ENCODE data around the gene ACOXL.
"Not testable (repeated sequence)": the region's sequence is repeated elsewhere in the genome, so short reads cannot be mapped to it uniquely, and the experiment has no call there.

Gene ACOXL

DNA sequence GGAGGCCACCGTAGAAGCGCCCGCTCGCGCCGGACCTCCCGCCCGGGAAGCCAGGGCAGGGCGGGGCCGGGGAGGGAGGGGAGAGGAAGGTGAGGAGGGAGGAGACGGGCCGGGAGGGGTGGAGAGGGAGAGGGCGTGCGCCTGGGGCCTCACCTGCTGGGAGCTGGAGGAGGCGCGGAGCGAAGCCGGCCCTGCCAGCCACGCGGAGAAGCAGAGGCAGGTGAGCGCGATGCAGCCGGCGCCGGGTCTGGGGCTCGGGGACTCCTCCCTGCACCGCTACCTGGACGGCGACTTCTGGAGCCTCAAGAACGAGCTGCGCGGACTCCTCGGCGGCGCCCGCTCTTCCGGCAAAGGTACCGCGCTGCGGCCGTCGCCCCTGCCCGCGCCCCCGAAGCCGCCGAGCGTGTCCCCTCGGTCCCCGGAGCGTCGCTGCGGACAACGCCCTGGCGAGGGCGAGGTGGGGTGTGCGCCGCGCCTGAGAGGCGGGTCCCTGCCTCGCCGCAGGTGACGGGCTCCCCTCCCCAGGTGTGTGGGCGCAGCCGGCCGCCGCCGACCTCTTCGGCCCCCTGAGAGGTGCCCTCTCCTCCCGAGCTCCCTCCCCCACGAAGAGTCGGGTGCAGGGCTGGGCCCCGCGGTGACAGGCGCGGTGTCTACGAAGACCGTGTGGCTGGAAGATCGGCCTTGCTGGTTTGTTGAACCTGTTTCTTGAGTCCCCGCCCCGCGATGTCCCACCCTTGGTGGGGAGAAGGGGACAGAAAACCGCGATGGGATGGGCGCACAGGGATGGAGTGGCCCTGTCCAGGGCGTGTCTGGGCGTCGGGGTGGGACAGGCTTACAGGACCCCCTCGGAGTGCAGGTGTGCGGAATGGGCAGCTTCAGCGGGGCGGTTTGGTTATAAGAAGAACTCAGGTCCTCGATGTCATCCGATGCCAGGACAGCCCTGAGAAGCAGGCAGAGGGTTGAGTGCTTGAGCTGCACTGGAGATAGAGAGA is at the start of gene ACOXL:
Gene ACOXL, plus strand, starts transcription at position 152 of the 992 bp plus-strand sequence. CDS start 35,817 bp downstream, outside the sequence.
- no peak for DNase-seq (ENCODE audit: low spot score)

DNA sequence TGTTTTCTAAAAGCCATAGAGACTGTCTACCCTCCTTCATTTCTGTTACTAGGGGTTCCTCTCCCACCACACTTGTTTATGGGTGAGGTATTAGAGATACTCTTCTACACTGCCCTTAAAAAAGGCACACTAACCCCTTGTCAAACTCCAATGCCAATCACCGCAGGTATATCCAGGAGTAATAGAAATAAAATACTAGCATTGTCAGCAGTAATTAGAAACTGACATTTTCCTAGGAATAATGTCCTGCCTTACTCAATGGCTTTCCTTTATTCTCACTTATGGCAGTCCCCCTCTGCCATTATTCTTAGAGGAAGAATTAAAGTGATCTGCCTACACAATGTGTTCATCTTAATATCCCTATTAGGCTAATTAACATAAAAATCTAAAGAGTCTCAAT is 49.5 kb upstream of the ACOXL start:
- DNase-seq (ENCODE audit: low spot score) = no peak

DNA sequence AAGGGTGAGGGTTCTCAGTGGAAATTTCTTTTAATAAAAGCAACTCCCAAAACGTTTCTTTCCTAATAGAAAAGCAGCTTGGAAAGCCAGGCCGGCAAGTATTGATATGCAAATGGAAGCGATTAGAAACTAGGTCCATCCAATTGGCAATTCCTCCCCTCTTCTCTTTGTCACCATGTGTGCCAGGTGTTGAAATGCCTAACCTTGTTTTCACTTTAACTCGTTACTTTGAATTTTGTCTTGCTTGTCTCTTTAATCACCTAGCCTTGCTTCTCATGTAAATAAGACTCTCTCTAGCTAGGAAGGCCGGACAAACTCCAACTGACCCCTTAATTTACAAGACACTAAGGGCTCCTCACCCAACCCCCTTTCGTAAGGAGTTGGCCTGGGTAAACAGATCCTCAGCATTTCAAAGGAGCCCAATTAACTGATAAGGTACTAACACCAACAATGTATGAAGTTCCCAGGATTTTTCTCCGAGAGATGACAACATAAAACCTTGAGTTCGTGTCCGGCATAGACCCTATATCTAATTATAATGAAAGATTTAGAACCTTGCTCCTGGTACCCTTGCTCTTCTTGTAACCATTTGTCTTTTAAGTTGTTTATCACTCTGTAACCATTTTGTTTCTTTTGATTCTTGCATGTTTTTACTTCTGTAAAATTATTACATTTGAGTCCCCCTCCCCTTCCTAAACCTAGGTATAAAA is 44.4 kb upstream of the ACOXL start:
- DNase-seq (ENCODE audit: low spot score) = not testable (repeated sequence)

DNA sequence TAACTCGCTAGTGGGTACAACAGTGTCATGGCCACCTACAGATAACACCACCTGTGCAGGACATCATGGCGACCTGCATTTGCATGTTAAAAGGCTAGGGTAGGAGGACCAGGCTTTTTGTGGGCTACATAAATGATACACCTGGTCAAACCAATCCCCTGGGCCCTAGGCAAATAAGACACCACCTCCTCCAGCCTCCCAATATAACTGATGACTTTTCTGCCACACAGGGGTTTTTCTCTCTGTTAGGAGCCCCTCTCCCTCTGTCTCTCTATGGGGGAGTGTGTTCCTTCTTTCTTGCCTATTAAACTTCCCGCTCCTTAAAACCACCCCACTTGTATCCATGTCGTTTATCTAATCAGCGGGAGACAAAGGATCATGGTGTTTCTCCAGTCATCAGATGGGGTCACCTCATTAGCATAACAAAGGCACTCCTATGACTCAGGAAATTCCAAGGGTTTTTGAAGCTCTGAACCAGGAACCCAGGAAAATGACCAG is 43.7 kb upstream of the ACOXL start:
- DNase-seq (ENCODE audit: low spot score) = no peak

GRCh38 chr2:110690083-110690965 is 42.0 kb upstream of the ACOXL start:
- no peak for DNase-seq (ENCODE audit: low spot score)

GRCh38 chr2:110691612-110692258 is 40.6 kb upstream of the ACOXL start:
- DNase-seq (ENCODE audit: low spot score) = no peak

DNA sequence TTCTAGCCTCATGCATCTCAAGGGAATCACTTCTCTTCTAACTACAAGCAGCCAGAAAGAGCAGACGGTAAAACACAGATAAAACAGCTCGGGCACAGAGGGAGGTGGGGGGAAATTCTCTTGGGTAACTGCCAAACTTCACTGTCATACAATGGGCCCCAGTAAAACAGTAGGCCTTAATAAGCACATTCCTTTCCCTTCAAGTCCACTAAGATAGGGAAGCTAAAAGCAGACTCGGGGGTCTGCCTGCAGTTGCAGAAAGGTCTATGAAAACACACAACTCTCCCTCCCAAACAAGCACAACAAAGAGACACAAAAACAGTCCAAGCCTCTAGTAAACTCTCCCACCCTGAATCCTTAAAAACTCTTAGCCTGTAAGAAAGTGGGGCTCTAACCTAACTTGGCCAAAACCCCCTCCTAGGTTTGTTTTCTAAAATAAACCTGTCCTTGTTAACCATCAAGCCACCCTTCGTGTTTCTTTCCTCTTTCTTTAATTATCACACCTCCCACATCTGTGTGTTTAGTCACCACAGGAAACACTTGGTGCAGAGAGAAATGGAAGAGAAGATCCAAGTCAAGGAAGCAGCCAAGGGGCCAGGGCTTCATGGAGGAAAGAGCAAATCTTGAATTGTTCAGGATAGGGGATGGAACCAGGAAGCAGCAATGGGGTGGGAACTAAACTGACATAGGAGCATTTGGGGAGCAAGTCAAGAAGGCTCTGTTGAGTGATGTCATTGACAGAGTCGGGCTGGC is 37.1 kb upstream of the ACOXL start:
- not testable (repeated sequence) for DNase-seq (ENCODE audit: low spot score)

DNA sequence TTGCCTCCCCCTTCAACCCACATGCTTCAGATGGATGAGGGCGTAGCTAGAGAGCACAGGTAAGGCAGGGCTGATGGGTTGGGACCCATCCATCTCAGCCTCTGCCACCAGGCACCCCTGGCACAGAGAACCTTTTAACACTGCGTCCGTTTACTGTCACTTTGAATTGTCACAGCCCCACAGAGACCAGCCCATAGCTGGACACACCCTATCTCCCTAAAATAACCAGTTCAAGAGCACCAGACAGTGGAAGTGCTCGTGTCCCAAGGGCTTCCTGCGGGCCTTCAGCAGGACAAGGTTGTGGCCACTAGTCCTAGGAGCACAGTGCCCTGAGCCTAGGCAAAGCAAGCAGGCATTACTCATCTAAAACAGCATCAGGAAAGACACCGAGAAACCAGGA is 34.1 kb upstream of the ACOXL start:
- DNase-seq (ENCODE audit: low spot score) = not testable (repeated sequence)

GRCh38 chr2:110702514-110703380 is 29.6 kb upstream of the ACOXL start:
- no peak for DNase-seq (ENCODE audit: low spot score)

DNA sequence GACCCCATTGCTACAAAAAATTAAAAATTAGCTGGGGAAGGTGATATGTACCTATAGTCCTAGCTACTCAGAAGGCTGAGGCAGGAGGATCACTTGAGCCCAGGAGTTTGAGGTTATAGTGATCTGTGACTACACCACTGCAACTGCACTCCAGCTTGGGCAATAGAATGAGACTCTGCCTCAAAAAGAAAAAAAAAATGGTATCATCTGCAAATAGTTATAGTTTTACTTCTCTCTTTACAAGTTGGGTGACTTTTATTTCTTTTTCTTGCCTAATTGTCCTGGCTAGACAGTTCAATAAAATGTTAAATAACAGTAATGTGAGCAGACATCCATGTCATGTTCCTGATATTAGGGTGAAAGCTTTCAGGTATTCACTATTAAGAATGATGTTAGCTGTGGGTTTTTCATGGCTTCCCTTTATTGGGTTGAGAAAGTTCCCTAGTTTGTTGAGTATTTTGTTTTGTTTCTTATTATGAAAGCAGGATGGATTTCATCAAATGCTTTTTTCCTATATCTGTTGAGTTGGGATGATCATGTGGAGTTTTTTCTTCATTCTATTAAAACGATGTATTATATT is 24.9 kb upstream of the ACOXL start:
- no peak for DNase-seq (ENCODE audit: low spot score)

DNA sequence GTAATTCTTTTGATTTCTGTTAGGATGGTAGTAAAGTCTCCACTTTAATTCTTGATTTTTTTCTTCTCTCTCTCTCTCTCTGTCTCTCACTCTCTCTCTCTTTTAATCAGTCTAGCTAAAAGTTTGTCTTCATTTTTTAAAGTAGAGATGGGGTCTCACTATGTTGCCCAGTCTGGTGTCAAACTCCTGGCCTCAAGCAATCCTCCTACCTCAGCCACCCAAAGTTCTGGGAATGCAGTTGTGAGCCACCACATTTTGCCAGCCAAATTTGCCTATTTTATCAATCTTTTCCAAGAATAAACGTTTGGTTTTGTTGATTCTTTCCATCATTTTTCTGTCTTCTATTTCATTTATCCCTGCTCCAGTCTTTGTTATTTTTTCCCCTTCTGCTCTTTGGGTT is 23.9 kb upstream of the ACOXL start:
- DNase-seq (ENCODE audit: low spot score) = no peak

- DNase-seq (ENCODE audit: low spot score) = no peak
These were observed 19.6 kb upstream of the ACOXL start for GRCh38 chr2:110712737-110713136.

- DNase-seq (ENCODE audit: low spot score) = no peak
These were observed 18.6 kb upstream of the ACOXL start for GRCh38 chr2:110713513-110714362.

- no peak for DNase-seq (ENCODE audit: low spot score)
These were observed 17.7 kb upstream of the ACOXL start for GRCh38 chr2:110714452-110715224.

GRCh38 chr2:110716959-110717645 is 15.3 kb upstream of the ACOXL start:
- DNase-seq (ENCODE audit: low spot score) = no peak

- no peak for DNase-seq (ENCODE audit: low spot score)
These were observed 14.6 kb upstream of the ACOXL start for GRCh38 chr2:110717734-110718133.

DNA sequence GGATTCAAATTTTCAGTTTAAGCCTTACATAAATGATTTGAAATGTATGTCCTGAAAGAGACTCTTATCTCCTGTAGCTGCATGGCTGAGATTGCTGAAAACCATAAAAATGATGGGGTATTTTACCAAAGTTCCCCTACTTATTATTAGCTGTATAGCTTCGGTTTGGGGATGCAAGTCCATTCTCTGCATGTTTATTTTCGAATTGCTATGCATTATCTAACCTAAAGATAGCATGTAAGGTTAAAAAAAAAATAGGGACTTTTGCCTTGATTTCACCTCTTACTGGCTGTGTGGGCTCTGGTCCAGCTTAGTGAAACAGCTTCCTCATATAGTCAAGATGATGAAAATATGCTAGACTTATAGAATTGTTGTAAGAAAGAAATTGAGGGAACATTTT is 14.0 kb upstream of the ACOXL start:
- DNase-seq (ENCODE audit: low spot score) = no peak
